Measurements from ENCODE around the gene TIMP2.

The TIMP2 gene

GRCh38 chr17:78828470-78829185, 96.6 kb downstream of the TIMP2 start:
- peak; percentile 18 for DNase-seq

- DNase-seq = no peak
These were observed 98.2 kb downstream of the TIMP2 start for GRCh38 chr17:78826836-78827509.

- DNase-seq = no peak
These were observed 98.8 kb downstream of the TIMP2 start for GRCh38 chr17:78826421-78826820.

- DNase-seq = no peak
These were observed 99.5 kb downstream of the TIMP2 start for GRCh38 chr17:78825696-78826095.

GRCh38 chr17:78824240-78824639, 100.9 kb downstream of the TIMP2 start:
- no peak for DNase-seq

GRCh38 chr17:78823282-78824046, 101.7 kb downstream of the TIMP2 start:
- DNase-seq = no peak

GRCh38 chr17:78822552-78822951, 102.6 kb downstream of the TIMP2 start:
- no peak for DNase-seq

- no peak for DNase-seq
These were observed 103.2 kb downstream of the TIMP2 start for GRCh38 chr17:78821961-78822360.

GRCh38 chr17:78820841-78821240, 104.3 kb downstream of the TIMP2 start:
- DNase-seq = no peak

GRCh38 chr17:78819806-78820792, 105.1 kb downstream of the TIMP2 start:
- DNase-seq = no peak

GRCh38 chr17:78819402-78819801, 105.8 kb downstream of the TIMP2 start:
- no peak for DNase-seq

GRCh38 chr17:78818932-78819331, 106.3 kb downstream of the TIMP2 start:
- DNase-seq = peak; percentile 33

GRCh38 chr17:78818152-78818846, 106.9 kb downstream of the TIMP2 start:
- no peak for DNase-seq

- DNase-seq = peak; percentile 73
These were observed 108.1 kb downstream of the TIMP2 start for GRCh38 chr17:78817123-78817522.

- DNase-seq = no peak
These were observed 109.5 kb downstream of the TIMP2 start for GRCh38 chr17:78815696-78816095.

GRCh38 chr17:78812855-78813254, 112.3 kb downstream of the TIMP2 start:
- DNase-seq = no peak

- no peak for DNase-seq
These were observed 117.0 kb downstream of the TIMP2 start for GRCh38 chr17:78808163-78808562.

GRCh38 chr17:78806451-78806850, 118.7 kb downstream of the TIMP2 start:
- DNase-seq = peak; percentile 18

GRCh38 chr17:78805301-78805700, 119.9 kb downstream of the TIMP2 start:
- DNase-seq = peak; percentile 85

GRCh38 chr17:78804777-78805176, 120.4 kb downstream of the TIMP2 start:
- peak; percentile 48 for DNase-seq

- DNase-seq = no peak
These were observed 121.9 kb downstream of the TIMP2 start for GRCh38 chr17:78803186-78803845.

All from activated naive CD4-positive, alpha-beta T cell treated with Interleukin-2 at 50 U/mL for 16 hours (primary cell).